HL-60 (cell line): ENCODE results near the gene HRAS.

Experiments
- GABPA ChIP-seq: IDR thresholded peaks from 2 replicates; pipeline ENCODE4 v1.6.1; 2012; ENCODE audit warnings: low read depth
- POLR2AphosphoS5 ChIP-seq: IDR thresholded peaks from 2 replicates; pipeline ENCODE4 v1.6.1; 2012; ENCODE audit warnings: low read depth
- REST ChIP-seq: IDR thresholded peaks from 2 replicates; pipeline ENCODE4 v1.6.1; 2012; ENCODE audit warnings: low read depth; ENCODE audit not compliant: insufficient replicate concordance
- TF ChIP-seq, protein P1 (sequence below): IDR thresholded peaks from one replicate; pipeline ENCODE4 v1.5.1; 2011; ENCODE audit warnings: low read length, control low read depth, inconsistent platforms; ENCODE audit not compliant: insufficient read depth

DNA sequence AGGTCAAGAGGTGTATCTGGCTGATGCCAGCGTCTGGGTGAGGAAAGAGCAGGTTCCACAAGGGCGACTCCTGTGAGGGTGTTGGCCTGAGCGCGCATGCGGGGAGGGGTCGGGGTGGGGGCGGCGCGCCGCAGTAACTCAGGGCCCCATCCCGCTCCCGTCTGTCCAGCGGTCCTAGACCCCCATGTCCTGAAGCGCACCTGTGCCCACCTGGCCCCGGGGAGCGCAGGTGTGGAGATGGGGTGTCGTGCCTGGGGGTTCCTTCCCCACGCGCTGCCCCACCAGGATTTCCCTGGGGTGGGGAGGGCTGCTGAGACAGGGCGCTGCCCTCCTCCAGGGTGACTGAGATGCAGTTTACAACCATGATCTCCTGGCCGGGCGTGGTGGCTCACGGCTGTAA lies 49.2 kb downstream of the HRAS start:
- TF ChIP-seq, protein P1, sequence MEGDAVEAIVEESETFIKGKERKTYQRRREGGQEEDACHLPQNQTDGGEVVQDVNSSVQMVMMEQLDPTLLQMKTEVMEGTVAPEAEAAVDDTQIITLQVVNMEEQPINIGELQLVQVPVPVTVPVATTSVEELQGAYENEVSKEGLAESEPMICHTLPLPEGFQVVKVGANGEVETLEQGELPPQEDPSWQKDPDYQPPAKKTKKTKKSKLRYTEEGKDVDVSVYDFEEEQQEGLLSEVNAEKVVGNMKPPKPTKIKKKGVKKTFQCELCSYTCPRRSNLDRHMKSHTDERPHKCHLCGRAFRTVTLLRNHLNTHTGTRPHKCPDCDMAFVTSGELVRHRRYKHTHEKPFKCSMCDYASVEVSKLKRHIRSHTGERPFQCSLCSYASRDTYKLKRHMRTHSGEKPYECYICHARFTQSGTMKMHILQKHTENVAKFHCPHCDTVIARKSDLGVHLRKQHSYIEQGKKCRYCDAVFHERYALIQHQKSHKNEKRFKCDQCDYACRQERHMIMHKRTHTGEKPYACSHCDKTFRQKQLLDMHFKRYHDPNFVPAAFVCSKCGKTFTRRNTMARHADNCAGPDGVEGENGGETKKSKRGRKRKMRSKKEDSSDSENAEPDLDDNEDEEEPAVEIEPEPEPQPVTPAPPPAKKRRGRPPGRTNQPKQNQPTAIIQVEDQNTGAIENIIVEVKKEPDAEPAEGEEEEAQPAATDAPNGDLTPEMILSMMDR: no peak
- TF ChIP-seq POLR2AphosphoS5 (no peak), REST (no peak), GABPA (no peak)
